A204.1 (cell line): ENCODE measurements around the gene CREB5.
"Not testable (repeated sequence)": the region's sequence is repeated elsewhere in the genome, so short reads cannot be mapped to it uniquely, and the experiment has no call there.

Experiments
- FAIRE-seq: peaks from 2 replicates; lab custom pipeline; 2012; peaks lifted over from hg19 to GRCh38; lab: Jason Lieb, UNC

The CREB5 gene

GRCh38 chr7:28582226-28582625, 169.9 kb downstream of the CREB5 start:
- FAIRE-seq, result no peak

GRCh38 chr7:28584235-28584634, 171.9 kb downstream of the CREB5 start:
- FAIRE-seq, result no peak

DNA sequence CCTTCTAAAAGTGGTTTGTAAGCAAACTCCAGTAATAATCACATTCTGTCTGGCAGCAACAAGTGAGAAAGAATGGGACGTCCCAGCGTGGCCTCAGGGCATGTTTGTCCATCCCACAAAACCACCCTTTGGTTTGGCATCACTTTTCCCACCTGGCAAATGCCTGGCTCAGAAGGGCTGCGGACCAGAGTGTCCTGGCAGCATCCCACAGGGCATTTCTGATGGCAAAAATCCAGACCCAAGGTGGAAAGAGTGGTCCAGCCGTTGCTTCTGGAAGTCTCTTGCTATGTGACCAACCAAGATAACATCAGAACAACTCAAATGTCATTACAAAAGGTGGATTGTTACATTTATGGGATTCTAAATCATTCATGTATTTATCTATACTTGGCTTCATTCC, 174.4 kb downstream of the CREB5 start:
- no peak for FAIRE-seq

DNA sequence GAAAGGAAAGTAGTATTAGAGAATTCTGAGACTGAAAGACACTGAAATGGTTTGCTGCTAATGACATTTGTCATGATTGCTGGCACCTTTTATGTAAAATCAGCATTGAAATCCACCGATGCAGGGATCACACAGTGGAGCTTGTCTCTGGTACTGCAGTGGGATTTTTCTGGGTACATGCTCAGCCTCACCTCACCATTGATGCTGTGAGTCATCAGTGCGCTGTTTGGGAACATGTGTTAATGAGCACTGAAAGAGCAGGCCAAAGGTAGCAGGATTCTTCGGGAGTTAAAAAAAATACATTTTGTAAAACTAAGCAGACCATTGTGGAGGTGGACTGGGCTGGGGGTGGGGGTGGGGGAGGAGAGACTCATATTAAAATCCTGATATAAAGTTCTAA, 174.9 kb downstream of the CREB5 start:
- FAIRE-seq, result no peak

- no peak for FAIRE-seq
Observed at GRCh38 chr7:28588602-28589001, 176.3 kb downstream of the CREB5 start.

DNA sequence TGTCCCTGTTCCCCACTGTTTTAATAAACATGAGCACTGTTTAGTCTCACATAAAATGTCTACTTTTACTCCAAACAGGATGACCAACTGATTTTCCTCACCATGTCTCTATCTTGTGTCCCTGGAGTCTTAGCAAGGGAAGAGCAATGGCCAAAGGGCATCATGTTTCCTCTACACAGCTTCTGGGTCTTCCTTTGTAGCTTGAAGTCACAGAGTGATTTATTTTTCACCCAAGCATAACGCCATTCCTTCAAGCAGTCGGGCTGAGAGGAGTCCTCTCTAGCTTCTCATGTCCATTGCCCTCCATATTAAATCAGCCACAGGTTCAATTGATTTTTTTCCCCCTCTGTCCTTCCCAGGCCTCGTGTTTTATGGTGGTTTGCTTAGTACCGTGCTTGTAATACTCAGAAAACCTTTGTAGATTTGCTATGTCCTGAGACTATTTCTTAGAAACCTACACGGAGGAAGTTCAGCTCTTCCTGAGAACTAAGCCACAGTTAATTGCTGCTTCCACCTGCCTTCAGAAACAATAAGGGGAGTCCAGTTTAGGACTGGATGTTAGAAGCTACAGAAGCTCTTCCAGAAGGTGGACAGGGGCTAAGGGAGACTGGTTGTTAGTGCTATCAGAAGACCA, 178.8 kb downstream of the CREB5 start:
- no peak for FAIRE-seq

GRCh38 chr7:28591725-28592349, 179.5 kb downstream of the CREB5 start:
- no peak for FAIRE-seq

- no peak for FAIRE-seq
Observed at GRCh38 chr7:28592861-28593260, 180.5 kb downstream of the CREB5 start.

GRCh38 chr7:28595076-28595475, 182.8 kb downstream of the CREB5 start:
- no peak for FAIRE-seq

- no peak for FAIRE-seq
Observed at GRCh38 chr7:28595801-28596200, 183.5 kb downstream of the CREB5 start.

DNA sequence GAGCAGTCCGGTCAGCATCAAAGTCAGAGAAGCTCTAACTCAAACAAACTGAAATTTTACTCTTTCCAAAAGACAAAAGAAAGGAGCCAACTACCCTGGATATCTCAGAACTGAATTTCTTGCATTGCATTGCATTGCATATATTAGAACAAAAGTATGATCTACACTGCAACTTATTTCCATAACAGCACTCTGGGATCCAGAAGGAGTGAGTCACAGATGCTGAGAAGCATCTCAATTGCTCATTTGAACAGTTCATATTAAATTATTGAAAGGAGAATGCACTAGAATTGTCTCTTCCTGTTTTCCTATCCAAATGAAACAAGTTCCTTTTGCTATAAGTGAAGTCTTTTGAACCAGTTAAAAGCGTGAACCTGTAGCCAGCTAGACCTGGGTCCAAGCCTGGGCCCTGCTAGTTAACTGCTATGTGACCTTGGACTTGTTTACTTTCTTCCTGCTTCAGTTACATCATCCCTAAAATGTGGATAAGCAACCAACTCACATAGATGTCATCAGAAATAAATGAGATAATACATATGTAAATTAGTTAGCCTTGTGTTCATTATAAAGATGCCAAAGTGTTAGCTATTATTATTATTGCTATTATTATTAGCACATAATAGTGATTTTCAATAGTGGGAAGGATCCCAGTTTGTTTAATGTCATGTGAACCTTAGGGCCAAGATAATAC, 184.1 kb downstream of the CREB5 start:
- no peak for FAIRE-seq

GRCh38 chr7:28597284-28597683, 185.0 kb downstream of the CREB5 start:
- FAIRE-seq, result no peak

GRCh38 chr7:28598037-28598436, 185.7 kb downstream of the CREB5 start:
- FAIRE-seq, result not testable (repeated sequence)

GRCh38 chr7:28598586-28598985, 186.3 kb downstream of the CREB5 start:
- FAIRE-seq, result no peak

GRCh38 chr7:28599411-28599810, 187.1 kb downstream of the CREB5 start:
- FAIRE-seq, result no peak

GRCh38 chr7:28602282-28602681, 190.0 kb downstream of the CREB5 start:
- FAIRE-seq, result no peak

- FAIRE-seq, result no peak
Observed at GRCh38 chr7:28605427-28606085, 193.2 kb downstream of the CREB5 start.

GRCh38 chr7:28606421-28606820, 194.1 kb downstream of the CREB5 start:
- no peak for FAIRE-seq

DNA sequence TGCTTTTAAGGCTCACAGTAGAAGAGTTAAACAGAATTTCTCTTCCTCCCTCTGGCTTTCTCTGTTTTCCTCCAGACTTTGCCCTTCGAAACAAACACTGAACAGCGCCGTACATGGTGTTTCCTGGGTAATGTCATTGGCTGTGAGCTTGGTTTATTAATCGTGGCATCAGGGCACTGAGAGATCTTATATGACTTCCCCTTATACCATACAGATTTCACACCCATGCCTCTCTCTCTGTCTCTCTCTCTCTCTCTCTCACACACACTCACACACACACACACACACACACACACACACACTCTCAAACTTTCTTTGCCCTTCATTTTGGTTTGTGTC, 195.5 kb downstream of the CREB5 start:
- FAIRE-seq, result no peak

DNA sequence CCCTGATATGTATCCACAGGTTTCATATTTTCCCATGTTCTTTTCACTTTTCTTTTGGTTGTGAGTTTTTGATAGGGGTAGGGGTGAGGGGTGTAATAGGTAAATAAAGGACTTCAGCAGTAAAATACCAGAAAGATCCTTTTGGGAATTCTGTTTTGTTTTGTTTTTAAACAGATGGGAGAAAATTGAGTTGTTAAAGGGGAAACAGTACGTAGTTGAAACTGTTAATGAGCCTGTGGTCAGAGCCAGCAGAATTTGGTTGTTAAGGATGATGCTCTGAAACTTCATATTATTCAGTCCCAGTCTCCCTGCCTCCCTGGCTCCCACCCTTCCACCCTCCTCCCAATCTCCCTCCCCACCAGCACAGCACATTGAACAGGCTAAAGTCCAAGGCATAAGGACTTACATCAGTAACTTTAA, 195.9 kb downstream of the CREB5 start:
- FAIRE-seq, result no peak

DNA sequence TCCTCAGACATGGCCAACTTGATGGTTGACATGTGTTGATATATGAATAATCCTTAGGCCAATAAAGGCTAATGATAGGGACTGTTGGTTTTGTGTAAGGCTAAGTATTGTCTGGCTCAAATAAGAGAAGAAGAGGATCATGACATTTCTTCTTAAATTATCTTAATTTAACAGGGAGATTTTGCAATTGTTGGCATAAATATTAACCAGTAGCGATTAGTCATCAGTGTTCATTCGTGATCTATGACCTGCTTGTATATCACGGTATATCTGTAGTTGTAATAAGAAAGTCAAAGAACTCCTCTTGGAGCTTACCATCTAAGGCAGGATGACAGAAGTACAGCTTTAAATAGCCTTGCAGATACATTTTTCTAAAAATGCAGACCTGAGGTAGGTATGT, 196.4 kb downstream of the CREB5 start:
- no peak for FAIRE-seq

GRCh38 chr7:28609608-28610007, 197.3 kb downstream of the CREB5 start:
- FAIRE-seq, result no peak

GRCh38 chr7:28611399-28611897, 199.1 kb downstream of the CREB5 start:
- FAIRE-seq, result not testable (repeated sequence)
